Lower leg skin (tissue), 4 donors: ENCODE measurements around the gene FBLN2. TPM values are rescaled to one million over a fixed set of nuclear protein-coding genes. Genes with fewer than 3 reads are reported as not detected.

ENCODE experiments used
- DNase-seq, 2 donors: peaks; one replicate each; pipeline ENCODE4 v3.0.0-alpha.2; 2019; ENCODE audit warnings: low spot score in 2 of 2
- H3K4me3 ChIP-seq: fragments of 200-600 bp; sonication (generic); 2 replicates; pipeline ENCODE4 v1.5.1; 2017; ENCODE audit warnings: mild to moderate bottlenecking, low read depth; ENCODE audit not compliant: poor library complexity, severe bottlenecking
- POLR2A ChIP-seq, 2 donors: fragments of 450-650 bp; IDR thresholded peaks; one replicate each; pipeline ENCODE4 v1.6.1; 2016 to 2017; ENCODE audit warnings: antibody characterized with exemption in 2 of 2, mild to moderate bottlenecking in 1 of 2, moderate library complexity in 1 of 2
- WGBS, 2 donors: methylation state at CpG; one replicate each; pipeline ENCODE4 v1.1.5; 2018; 5-methylcytosine and 5-hydroxymethylcytosine counted together
- intact Hi-C: fragments of 100-400 bp; cut with DNase I; formaldehyde crosslinking; loops from one replicate; pipeline ENCODE4 v1.15.0; 2023; ENCODE audit warnings: low total_unique reads
- total RNA-seq, 4 donors: library from RNA; depleted of rRNA; stranded (reverse); fragments of >200 nt; gene quantifications; one replicate each; pipeline ENCODE4 v1.1.0, GENCODE V29; 2016
- TF ChIP-seq, protein P1 (sequence below), 3 donors: fragments of 450-650 bp; IDR thresholded peaks; one replicate each; pipeline ENCODE4 v1.5.1; 2016; ENCODE audit warnings: antibody characterized with exemption in 3 of 3, mild to moderate bottlenecking in 3 of 3, moderate library complexity in 2 of 3

The FBLN2 gene
- total RNA-seq, 4 donors from 2014 or later = 40.1 to 153 (median 64.0) TPM

DNA sequence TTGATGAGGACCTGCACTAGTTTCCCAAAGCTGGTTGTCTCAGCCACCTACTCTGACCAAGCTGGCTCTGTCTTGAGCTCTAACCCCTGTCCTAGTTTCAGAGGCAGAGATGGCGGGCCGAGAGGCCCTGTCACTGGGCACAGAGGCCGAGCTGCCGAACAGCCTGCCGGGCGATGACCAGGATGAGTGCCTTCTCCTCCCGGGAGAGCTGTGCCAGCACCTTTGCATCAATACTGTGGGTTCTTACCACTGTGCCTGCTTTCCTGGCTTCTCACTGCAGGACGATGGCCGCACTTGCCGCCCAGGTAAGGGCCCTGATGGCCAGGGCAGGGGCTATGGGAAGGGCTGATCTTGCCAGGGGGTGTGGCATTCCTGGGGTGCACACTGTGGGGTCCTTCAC lies 69.1 kb downstream of the FBLN2 start:
- DNase-seq = no peak
- TF ChIP-seq POLR2A (IDR thresholded peaks at IDR 0.05) = no peak
- TF ChIP-seq, protein P1, sequence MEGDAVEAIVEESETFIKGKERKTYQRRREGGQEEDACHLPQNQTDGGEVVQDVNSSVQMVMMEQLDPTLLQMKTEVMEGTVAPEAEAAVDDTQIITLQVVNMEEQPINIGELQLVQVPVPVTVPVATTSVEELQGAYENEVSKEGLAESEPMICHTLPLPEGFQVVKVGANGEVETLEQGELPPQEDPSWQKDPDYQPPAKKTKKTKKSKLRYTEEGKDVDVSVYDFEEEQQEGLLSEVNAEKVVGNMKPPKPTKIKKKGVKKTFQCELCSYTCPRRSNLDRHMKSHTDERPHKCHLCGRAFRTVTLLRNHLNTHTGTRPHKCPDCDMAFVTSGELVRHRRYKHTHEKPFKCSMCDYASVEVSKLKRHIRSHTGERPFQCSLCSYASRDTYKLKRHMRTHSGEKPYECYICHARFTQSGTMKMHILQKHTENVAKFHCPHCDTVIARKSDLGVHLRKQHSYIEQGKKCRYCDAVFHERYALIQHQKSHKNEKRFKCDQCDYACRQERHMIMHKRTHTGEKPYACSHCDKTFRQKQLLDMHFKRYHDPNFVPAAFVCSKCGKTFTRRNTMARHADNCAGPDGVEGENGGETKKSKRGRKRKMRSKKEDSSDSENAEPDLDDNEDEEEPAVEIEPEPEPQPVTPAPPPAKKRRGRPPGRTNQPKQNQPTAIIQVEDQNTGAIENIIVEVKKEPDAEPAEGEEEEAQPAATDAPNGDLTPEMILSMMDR (IDR thresholded peaks at IDR 0.05) = no peak
- 94 to 98% methylated on average over 10 of the region's 10 CpGs for WGBS, 2 donors
- intact Hi-C loops = no loop called here
- no peak overlapping the region for H3K4me3 ChIP-seq

DNA sequence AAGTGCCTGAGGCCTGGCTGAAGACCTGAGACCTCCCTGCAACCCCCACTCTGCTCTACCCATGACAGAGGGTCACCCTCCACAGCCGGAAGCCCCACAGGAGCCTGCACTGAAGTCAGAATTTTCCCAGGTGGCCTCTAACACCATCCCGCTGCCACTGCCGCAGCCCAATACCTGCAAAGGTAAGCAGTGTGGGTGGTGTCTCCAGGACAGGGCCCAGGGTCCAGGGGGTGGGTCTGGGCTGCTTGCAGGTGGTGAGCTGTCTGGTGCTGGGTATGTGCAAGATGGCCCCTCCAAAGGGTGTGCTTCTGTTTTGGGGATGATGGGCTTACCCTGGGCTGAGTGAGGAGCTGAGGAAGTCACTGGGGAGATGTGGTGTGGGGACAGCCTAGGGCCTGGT lies 69.9 kb downstream of the FBLN2 start:
- no peak overlapping the region for H3K4me3 ChIP-seq
- TF ChIP-seq, protein P1 (IDR thresholded peaks at IDR 0.05) = no peak
- TF ChIP-seq POLR2A (IDR thresholded peaks at IDR 0.05) = no peak
- intact Hi-C loops = no loop called here
- 95 to 97% methylated on average over 3 of the region's 3 CpGs for WGBS, 2 donors
- DNase-seq = no peak

DNA sequence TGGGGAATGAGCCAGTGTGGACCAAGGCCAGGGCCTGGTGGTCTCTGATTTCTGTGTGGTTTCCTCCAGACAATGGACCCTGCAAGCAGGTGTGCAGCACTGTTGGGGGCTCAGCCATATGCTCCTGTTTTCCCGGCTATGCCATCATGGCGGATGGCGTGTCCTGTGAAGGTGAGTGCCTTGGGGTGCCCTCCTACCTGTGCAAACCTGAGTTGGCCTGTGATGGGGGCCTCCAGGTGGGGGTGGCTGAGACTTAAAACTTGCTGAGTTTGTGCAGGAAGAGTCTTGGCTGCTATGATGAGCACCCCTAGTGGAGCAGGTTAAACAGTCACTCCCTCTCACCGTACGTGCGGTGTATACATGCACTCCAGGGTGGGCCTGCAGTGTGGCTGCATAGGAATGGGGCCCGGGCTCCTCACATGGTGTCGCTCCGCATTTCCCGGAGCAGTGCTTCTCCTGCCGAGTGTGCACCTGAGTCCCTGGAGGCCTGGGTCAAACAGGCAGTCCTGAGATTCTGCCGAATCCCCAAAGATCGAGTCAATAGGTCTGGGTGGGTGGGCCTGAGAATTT lies 70.8 kb downstream of the FBLN2 start:
- H3K4me3 ChIP-seq = no peak overlapping the region
- no peak for DNase-seq
- intact Hi-C loops = no loop called here
- 92 to 93% methylated on average over 9 to 13 of the region's 13 CpGs for WGBS, 2 donors
- TF ChIP-seq, protein P1 (IDR thresholded peaks at IDR 0.05) = no peak
- TF ChIP-seq POLR2A (IDR thresholded peaks at IDR 0.05) = no peak

DNA sequence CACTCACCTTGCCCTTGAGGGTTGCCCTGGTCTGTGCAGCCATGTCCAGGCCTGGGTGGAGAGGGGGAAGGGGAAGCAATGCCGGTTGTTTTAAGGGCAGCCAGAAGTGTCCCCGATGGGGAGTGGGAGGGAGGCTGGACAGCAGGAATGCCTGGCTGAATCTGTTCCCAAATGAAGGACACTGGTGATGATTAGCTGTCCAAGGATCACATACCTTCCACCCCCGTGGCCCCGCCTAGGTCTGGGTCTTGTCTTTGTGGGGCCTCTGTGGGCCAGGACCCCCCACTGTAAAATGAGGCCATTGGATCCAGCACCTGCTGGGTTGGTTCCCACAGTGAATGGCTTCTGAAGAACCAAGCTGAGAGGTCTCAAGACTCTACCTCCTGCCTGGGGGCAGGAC lies 71.4 kb downstream of the FBLN2 start:
- WGBS, 2 donors = 84 to 94% methylated on average over 2 to 4 of the region's 4 CpGs
- no peak for DNase-seq
- TF ChIP-seq POLR2A (IDR thresholded peaks at IDR 0.05) = no peak
- TF ChIP-seq, protein P1 (IDR thresholded peaks at IDR 0.05) = no peak
- H3K4me3 ChIP-seq = no peak overlapping the region
- intact Hi-C loops = no loop called here

DNA sequence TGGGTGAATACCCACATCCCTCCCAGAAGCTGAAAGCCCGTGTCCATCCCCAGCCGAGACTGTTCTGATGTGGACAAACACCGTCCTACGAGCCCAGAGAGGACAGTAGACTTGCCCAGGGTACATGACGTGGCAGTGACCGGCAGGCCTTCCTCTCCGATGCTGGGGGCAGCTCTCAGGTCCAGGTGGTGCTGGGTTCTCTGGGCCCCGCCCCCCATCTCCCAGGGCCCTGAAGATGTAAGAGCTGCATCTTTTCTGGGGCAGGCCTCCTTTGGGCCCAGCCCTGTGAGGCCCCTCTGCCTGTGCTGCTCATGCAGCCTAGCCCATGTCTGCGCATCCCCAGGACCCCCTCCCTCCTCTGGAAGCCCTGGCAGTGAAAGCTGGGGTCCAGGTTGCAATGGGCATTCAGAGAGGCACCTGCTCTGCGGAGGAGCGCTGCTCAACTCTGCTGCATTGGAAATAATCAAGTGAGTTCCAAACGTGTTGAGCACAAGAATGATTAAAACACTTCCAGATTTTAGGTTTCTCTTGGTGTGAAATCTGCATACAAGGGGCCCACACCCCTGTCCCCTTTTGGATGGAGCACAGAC lies 71.9 kb downstream of the FBLN2 start:
- intact Hi-C loops = no loop called here
- TF ChIP-seq POLR2A (IDR thresholded peaks at IDR 0.05) = no peak
- TF ChIP-seq, protein P1 (IDR thresholded peaks at IDR 0.05) = no peak
- DNase-seq = no peak
- no peak overlapping the region for H3K4me3 ChIP-seq
- 89 to 92% methylated on average over 12 of the region's 12 CpGs for WGBS, 2 donors
